Renal pelvis (tissue), 4 donors: Measurements from ENCODE around the gene SMARCAL1. TPM values are rescaled to one million over a fixed set of nuclear protein-coding genes. Genes with fewer than 3 reads are reported as not detected.

Experiments used
- DNase-seq: peaks from one replicate; pipeline ENCODE4 v3.0.0-alpha.2; 2013
- polyA plus RNA-seq, 3 donors: library from polyadenylated mRNA; unstranded; fragments of 120-200 nt; gene quantifications; one replicate each; pipeline ENCODE4 v1.2.1, GENCODE V29; 2013; ENCODE audit not compliant: insufficient read length in 3 of 3

SMARCAL1 gene
- polyA plus RNA-seq, 3 donors, result 29.0 to 31.4 (median 30.7) TPM

DNA sequence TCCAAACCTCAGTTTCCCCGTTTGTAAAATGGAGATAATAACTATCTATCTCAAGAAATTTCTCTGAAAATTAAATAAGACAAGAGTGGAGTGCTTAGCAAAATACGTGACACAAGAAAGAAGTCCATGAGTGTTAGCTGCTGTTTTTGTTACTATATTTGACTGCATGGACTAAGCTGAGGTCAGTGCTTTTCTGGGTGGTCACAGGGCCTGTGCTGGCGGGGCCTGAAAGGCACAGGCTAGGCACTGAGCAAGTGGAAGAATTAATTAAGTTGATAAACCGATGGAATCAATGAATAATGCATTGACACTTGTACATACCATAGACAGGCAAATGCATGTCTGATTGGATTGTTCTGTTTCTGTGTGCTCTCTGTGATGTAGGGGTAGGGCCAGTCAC is 113.7 kb downstream of the SMARCAL1 start:
- no peak for DNase-seq

DNA sequence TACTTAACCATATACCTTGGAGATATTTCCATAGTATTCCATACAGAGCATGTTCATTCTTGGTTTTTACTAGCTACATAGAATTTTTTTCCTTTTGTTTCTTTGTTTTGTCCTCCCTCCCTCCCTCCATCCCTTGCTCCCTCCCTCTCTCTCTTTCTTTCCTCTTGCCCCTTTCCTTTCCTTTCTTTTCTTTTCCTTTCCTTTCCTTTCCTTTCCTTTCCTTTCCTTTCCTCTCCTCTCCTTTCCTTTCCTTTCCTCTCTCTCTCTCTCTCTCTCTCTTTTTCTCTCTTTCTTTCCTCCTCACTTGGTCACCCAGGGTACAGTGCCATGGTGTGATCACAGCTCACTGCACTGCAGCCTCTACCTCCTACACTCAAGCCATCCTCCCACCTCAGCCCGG is 114.7 kb downstream of the SMARCAL1 start:
- DNase-seq, result no peak

DNA sequence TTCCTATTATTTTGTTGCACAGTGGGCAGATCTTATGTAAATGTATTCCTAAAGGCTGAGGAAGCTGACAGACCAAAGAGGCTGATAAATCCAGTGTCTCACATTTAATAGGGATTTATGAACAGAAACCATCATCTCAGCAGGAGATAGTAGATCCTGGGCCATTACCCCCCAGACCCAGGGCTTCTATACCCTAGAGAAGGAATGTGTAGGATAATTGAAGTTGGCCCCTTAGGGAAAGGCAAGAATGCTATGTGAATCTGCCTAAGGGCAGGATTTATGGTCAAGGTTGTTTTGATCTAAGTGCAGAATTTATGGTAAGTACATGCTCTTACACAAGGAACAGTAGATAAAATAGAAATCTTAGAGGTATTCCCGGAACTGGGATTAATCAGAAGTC is 115.3 kb downstream of the SMARCAL1 start:
- DNase-seq, result no peak

DNA sequence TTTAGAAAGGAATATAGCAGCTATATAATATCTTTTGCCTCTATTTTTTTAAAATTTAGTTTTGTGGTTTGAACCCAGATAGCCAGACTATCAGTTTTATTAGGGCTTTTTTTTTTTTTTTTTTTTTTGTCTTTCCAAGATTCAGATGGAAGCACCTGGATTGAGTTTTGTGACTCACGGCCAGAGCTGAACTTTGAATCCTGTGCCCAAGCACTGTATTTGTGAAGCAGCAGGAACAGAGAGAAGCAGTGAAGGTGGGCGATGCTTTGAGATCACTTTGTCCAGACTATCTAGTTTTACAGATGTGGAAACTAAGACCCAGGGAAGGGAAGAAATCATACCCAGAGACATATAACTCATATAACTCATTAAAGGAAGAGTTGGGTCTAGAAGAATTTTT is 120.3 kb downstream of the SMARCAL1 start:
- no peak for DNase-seq

Other genes with a start within 250 kb of the SMARCAL1 start
- under 1 TPM; 0.05 to 0.20 (median 0.13) TPM for gene MARCHF4, start 40.0 kb upstream of the SMARCAL1 start, polyA plus RNA-seq
- 1,000 to 10,000 TPM; 2,012 to 2,549 (median 2,297) TPM for gene RPL37A, start 86.4 kb downstream of the SMARCAL1 start, polyA plus RNA-seq
- gene IGFBP2, start 220.9 kb downstream of the SMARCAL1 start, polyA plus RNA-seq, result 100 to 1,000 TPM; 235 to 273 (median 243) TPM